Measurements from ENCODE around the gene RCSD1. TPM values are rescaled to one million over a fixed set of nuclear protein-coding genes. Genes with fewer than 3 reads are reported as not detected.

The RCSD1 gene
- total and polyA plus RNA-seq, 2 of the 4 experiments (the other 2 are of a cell fraction) = 0.03 TPM; not detected in 1

- ChIA-PET POLR2A (ENCODE audit: unreplicated experiment) (no interaction called here), CTCF (no interaction called here)
- Histone ChIP-seq H4K20me1 (ENCODE audit: insufficient read depth, low read length) (no peaks in the 10 kb centered on the region), H3K18ac (ENCODE audit: low read depth, low read length) (no peak overlapping the region), H2AFZ (replicated peaks; ENCODE audit: low read length, poor library complexity) (no peak overlapping the region), H3K27ac (ENCODE audit: insufficient read depth, low read length) (no peak overlapping the region), H2AK9ac (replicated peaks; ENCODE audit: low read depth, low read length, poor library complexity) (no peak overlapping the region), H2BK120ac (ENCODE audit: low read depth, low read length) (no peak overlapping the region), H3K4me2 (ENCODE audit: low read depth, low read length) (no peak overlapping the region), H3K23ac (ENCODE audit: low read depth, low read length) (no peak overlapping the region), H3K9me3 (ENCODE audit: control insufficient read depth, insufficient read depth, low read length) (no peaks in the 10 kb centered on the region), H2BK20ac (ENCODE audit: low read depth, low read length) (no peak overlapping the region), H4K91ac (ENCODE audit: insufficient read depth, low read depth, low read length) (no peak overlapping the region), H3K4me1 (ENCODE audit: control insufficient read depth, insufficient read depth, low read length) (peaks cover 12% of the 10 kb centered on the region), H3K36me3 (ENCODE audit: control insufficient read depth, insufficient read depth, low read length) (no peaks in the 10 kb centered on the region), H3K9me1 (ENCODE audit: insufficient read depth, low read length) (peaks cover 8% of the 10 kb centered on the region; the same call in 1 of the 2 replicates), H3K9ac (ENCODE audit: low read depth, low read length) (no peak overlapping the region), H3K56ac (ENCODE audit: extremely low read depth, insufficient read depth, low read length) (no peak overlapping the region), H4K8ac (ENCODE audit: low read depth in 2 of 2, low read length in 2 of 2) (no peak overlapping the region), H4K5ac (ENCODE audit: low read depth, low read length) (no peak overlapping the region), H3K4ac (ENCODE audit: low read depth, low read length) (no peak overlapping the region), H2BK5ac (ENCODE audit: low read depth, low read length, poor library complexity, severe bottlenecking) (no peak overlapping the region), H2AK5ac (ENCODE audit: low read depth, low read length) (no peak overlapping the region), H3K79me1 (ENCODE audit: low read depth in 1 of 2, low read length in 2 of 2) (no peaks in the 10 kb centered on the region), H3K27me3 (ENCODE audit: control insufficient read depth, insufficient read depth, low read length) (peaks cover 17% of the 10 kb centered on the region), H2BK15ac (ENCODE audit: low read depth, low read length) (no peak overlapping the region), H3K4me3 (ENCODE audit: insufficient read depth, low read depth, low read length) (no peak overlapping the region), H3K14ac (replicated peaks; ENCODE audit: low read depth, low read length) (no peak overlapping the region)
- dilution Hi-C loops (cut with HindIII; ENCODE audit: low sequenced_read_pairs, unreplicated experiment) = no loop called here
- intact Hi-C loops (cut with micrococcal nuclease) = no loop called here
- ATAC-seq (ENCODE audit: low read depth) = no peak
- in situ Hi-C loops (cut with MboI; ENCODE audit: low sequenced_read_pairs) = no loop called here
- WGBS, 2 experiments (ENCODE audit: extremely low coverage in 2 of 2, insufficient read length in 1 of 2) = no CpG with 5 or more reads among the region's 10 CpGs
- DNase-seq = no peak
- no TSS peak for BruUV-seq (replicated peaks)
- TF ChIP-seq POLR2A (IDR thresholded peaks at IDR 0.05; ENCODE audit: low read depth, low read length) = no peak
- no peak for TF ChIP-seq CEBPB (IDR thresholded peaks at IDR 0.05; ENCODE audit: low read depth, low read length)
- no peak for TF ChIP-seq NFE2L2 (IDR thresholded peaks at IDR 0.05; ENCODE audit: low read depth, low read length)
- no peak for TF ChIP-seq MAZ (IDR thresholded peaks at IDR 0.05; ENCODE audit: borderline replicate concordance, low read depth, low read length)
- no peak for TF ChIP-seq USF2 (IDR thresholded peaks at IDR 0.05; ENCODE audit: low read depth, low read length)
- TF ChIP-seq ELK1 (IDR thresholded peaks at IDR 0.05; ENCODE audit: borderline replicate concordance, low read depth, low read length) = no peak
- TF ChIP-seq RCOR1 (IDR thresholded peaks at IDR 0.05; ENCODE audit: insufficient replicate concordance, low read length) = no peak
- TF ChIP-seq RFX5 (IDR thresholded peaks at IDR 0.05; ENCODE audit: low read depth, low read length) = no peak
- TF ChIP-seq MAFK (IDR thresholded peaks at IDR 0.05; ENCODE audit: low read depth, low read length) = no peak
- no peak for TF ChIP-seq RAD21 (IDR thresholded peaks at IDR 0.05; ENCODE audit: low read length)
- no peak for TF ChIP-seq MXI1 (IDR thresholded peaks at IDR 0.05; ENCODE audit: borderline replicate concordance, low read depth, low read length)
- TF ChIP-seq FOS (IDR thresholded peaks at IDR 0.05; ENCODE audit: low read depth, low read length) = no peak
- no peak for TF ChIP-seq SMC3 (IDR thresholded peaks at IDR 0.05; ENCODE audit: low read depth, low read length)
- TF ChIP-seq CTCF (conservative IDR thresholded peaks at IDR 0.05; ENCODE audit: low read depth, low read length) = no peak
- no peak for TF ChIP-seq CHD1 (IDR thresholded peaks at IDR 0.05; ENCODE audit: low read depth, low read length)
- TF ChIP-seq BHLHE40 (IDR thresholded peaks at IDR 0.05; ENCODE audit: low read depth, low read length) = no peak
Measured at GRCh38 chr1:167658574-167659328, 28.7 kb downstream of the RCSD1 start.

Data from IMR-90 (cell line).